LNCaP clone FGC (cell line): ENCODE data around the gene CCDC150.
"Not testable (repeated sequence)": the region's sequence is repeated elsewhere in the genome, so short reads cannot be mapped to it uniquely, and the experiment has no call there.

Source experiments
- DNase-seq: peaks from one replicate; pipeline ENCODE4 v3.0.0-alpha.2; 2011; ENCODE audit warnings: low read depth
- H3K4me3 ChIP-seq: 2 replicates; pipeline ENCODE4 v1.5.1; 2011; ENCODE audit warnings: mild to moderate bottlenecking, low read depth, low read length, control low read depth
- CTCF ChIP-seq: IDR thresholded peaks from 2 replicates; pipeline ENCODE4 v1.5.1; 2012; ENCODE audit warnings: mild to moderate bottlenecking; ENCODE audit not compliant: control insufficient read depth, insufficient read depth; ENCODE audit errors: extremely low read depth

CCDC150 gene

GRCh38 chr2:196723571-196723970 lies 84.1 kb downstream of the CCDC150 start:
- H3K4me3 ChIP-seq = no peak overlapping the region
- no peak for DNase-seq
- no peak for TF ChIP-seq CTCF

- no peak for TF ChIP-seq CTCF
- no peak overlapping the region for H3K4me3 ChIP-seq
- DNase-seq = no peak
Observed at GRCh38 chr2:196725218-196725617, 85.7 kb downstream of the CCDC150 start.

GRCh38 chr2:196725882-196726281 lies 86.4 kb downstream of the CCDC150 start:
- H3K4me3 ChIP-seq = no peak overlapping the region
- DNase-seq = no peak
- TF ChIP-seq CTCF = no peak

GRCh38 chr2:196729418-196729817 lies 89.9 kb downstream of the CCDC150 start:
- no peak for DNase-seq
- no peak for TF ChIP-seq CTCF
- no peak overlapping the region for H3K4me3 ChIP-seq

- not testable (repeated sequence) for H3K4me3 ChIP-seq
Observed at GRCh38 chr2:196736646-196737045, 97.1 kb downstream of the CCDC150 start.

GRCh38 chr2:196737046-196737445 lies 97.5 kb downstream of the CCDC150 start:
- no peak overlapping the region for H3K4me3 ChIP-seq
- DNase-seq = no peak
- TF ChIP-seq CTCF = no peak

More at GRCh38 chr2:196736646-196737045, 97.1 kb downstream of the CCDC150 start:
- not testable (repeated sequence) for DNase-seq

- no peak for TF ChIP-seq CTCF
- no peak overlapping the region for H3K4me3 ChIP-seq
Observed at GRCh38 chr2:196739031-196739430, 99.5 kb downstream of the CCDC150 start.

More at GRCh38 chr2:196739031-196739430, 99.5 kb downstream of the CCDC150 start:
- DNase-seq = no peak
